Measurements from ENCODE around the gene COL4A2. TPM values are rescaled to one million over a fixed set of nuclear protein-coding genes. Genes with fewer than 3 reads are reported as not detected.
A peak's percentile ranks its signal among the peaks of the same experiment; 100 is the strongest.
"Not testable (repeated sequence)": the region's sequence is repeated elsewhere in the genome, so short reads cannot be mapped to it uniquely, and the experiment has no call there.

The COL4A2 gene
- total RNA-seq, 4 donors from 2014 or later: 56.6 to 139 (median 89.1) TPM

DNA sequence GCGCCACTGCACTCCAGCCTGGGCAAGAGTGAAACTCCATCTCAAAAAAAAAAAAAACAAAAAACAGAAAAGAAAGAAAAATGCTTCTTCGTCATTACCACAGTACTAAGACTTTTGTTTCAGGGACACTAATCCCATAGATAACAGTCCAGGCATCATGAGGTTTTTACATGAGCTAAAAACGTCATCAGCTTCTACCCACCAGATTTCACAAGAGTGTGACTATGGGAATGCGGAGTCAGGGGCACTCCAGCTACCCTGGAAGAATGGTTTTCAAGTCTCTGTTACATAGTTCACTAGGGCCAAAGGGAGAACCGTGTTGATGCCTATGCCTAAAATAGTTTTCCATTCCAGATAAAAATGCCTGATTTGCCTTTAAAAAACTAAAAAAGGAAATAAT, 221.3 kb downstream of the COL4A2 start:
- Histone ChIP-seq H3K4me1 (peaks cover 7 to 55% (median 16%) of the 10 kb centered on the region in 4 donors), H3K36me3 (peaks cover 0 to 6% (median 0%) of the 10 kb centered on the region in 3 donors), H3K27ac (peak overlapping the region in 3 of 4 donors; percentile 67 to 93 (median 83)), H3K4me3 (no peak overlapping the region), H3K9me3 (no peaks in the 10 kb centered on the region), H3K27me3 (no peaks in the 10 kb centered on the region)
- DNase-seq: no peak
- TF ChIP-seq, protein P1, sequence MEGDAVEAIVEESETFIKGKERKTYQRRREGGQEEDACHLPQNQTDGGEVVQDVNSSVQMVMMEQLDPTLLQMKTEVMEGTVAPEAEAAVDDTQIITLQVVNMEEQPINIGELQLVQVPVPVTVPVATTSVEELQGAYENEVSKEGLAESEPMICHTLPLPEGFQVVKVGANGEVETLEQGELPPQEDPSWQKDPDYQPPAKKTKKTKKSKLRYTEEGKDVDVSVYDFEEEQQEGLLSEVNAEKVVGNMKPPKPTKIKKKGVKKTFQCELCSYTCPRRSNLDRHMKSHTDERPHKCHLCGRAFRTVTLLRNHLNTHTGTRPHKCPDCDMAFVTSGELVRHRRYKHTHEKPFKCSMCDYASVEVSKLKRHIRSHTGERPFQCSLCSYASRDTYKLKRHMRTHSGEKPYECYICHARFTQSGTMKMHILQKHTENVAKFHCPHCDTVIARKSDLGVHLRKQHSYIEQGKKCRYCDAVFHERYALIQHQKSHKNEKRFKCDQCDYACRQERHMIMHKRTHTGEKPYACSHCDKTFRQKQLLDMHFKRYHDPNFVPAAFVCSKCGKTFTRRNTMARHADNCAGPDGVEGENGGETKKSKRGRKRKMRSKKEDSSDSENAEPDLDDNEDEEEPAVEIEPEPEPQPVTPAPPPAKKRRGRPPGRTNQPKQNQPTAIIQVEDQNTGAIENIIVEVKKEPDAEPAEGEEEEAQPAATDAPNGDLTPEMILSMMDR (IDR thresholded peaks at IDR 0.05): no peak
- no peak for TF ChIP-seq POLR2A (IDR thresholded peaks at IDR 0.05)

DNA sequence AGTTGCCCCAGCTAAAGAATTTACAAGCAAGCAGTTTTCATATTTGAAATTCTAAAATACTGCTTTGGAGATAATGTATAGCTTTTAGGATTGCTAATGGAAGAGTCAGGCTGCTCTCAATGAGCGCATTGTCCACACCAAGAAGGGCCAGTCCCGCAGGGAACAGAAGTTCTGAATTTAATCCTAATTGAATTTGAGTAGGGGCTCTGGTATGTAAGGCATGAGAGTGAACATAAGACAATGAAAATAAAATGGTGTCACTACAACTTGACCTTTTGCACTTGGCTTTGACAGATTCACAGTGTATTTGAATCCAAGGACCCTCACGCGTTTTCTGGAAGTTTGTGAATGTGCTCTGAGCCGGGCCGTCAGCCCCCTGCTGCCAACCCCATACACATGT, 221.8 kb downstream of the COL4A2 start:
- H3K36me3 ChIP-seq: peaks cover 0 to under 1% (median 0%) of the 10 kb centered on the region in 3 donors
- no peak for TF ChIP-seq POLR2A (IDR thresholded peaks at IDR 0.05)
- TF ChIP-seq, protein P1 (IDR thresholded peaks at IDR 0.05): no peak
- peaks cover 5 to 50% (median 16%) of the 10 kb centered on the region in 4 donors for H3K4me1 ChIP-seq
- H3K4me3 ChIP-seq: no peak overlapping the region
- H3K9me3 ChIP-seq: no peaks in the 10 kb centered on the region
- DNase-seq: no peak
- peak overlapping the region in 2 of 4 donors; percentile 44 to 83 for H3K27ac ChIP-seq
- no peaks in the 10 kb centered on the region for H3K27me3 ChIP-seq

GRCh38 chr13:110529522-110530311, 222.6 kb downstream of the COL4A2 start:
- Histone ChIP-seq H3K36me3 (no peaks in the 10 kb centered on the region), H3K27ac (peak overlapping the region in 2 of 4 donors; percentile 44 to 83), H3K4me3 (no peak overlapping the region), H3K27me3 (no peaks in the 10 kb centered on the region), H3K9me3 (no peaks in the 10 kb centered on the region), H3K4me1 (peaks cover 4 to 42% (median 14%) of the 10 kb centered on the region in 4 donors)
- no peak for TF ChIP-seq POLR2A (IDR thresholded peaks at IDR 0.05)
- TF ChIP-seq, protein P1 (IDR thresholded peaks at IDR 0.05): no peak
- no peak for DNase-seq

DNA sequence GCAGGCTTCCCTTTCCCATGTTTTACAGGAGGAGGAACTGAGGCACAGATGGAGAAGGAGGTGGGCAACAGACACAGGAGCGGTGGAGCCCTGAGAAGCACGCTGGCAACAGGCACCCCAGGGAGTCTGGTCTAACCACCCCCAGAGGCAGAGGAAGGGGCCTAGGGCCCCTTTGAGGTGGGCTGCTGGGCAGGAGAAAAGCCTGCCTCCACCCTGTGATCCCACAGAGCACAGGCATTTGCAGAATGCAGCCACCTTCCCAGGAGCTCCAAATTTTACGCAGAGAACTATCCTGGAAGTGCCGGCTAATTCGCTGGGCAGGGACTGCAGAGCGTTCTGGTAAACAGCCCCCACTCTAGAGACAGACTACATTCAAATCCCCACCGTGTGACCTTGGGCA, 224.0 kb downstream of the COL4A2 start:
- no peak overlapping the region for H3K4me3 ChIP-seq
- H3K27me3 ChIP-seq: no peaks in the 10 kb centered on the region
- peak overlapping the region in 1 of 4 donors; percentile 17 for H3K27ac ChIP-seq
- DNase-seq: no peak
- no peaks in the 10 kb centered on the region for H3K9me3 ChIP-seq
- H3K36me3 ChIP-seq: peaks cover 0 to 7% (median 0%) of the 10 kb centered on the region in 3 donors
- TF ChIP-seq POLR2A (IDR thresholded peaks at IDR 0.05): no peak
- TF ChIP-seq, protein P1 (IDR thresholded peaks at IDR 0.05): no peak
- peaks cover 0 to 28% (median 5%) of the 10 kb centered on the region in 4 donors for H3K4me1 ChIP-seq

DNA sequence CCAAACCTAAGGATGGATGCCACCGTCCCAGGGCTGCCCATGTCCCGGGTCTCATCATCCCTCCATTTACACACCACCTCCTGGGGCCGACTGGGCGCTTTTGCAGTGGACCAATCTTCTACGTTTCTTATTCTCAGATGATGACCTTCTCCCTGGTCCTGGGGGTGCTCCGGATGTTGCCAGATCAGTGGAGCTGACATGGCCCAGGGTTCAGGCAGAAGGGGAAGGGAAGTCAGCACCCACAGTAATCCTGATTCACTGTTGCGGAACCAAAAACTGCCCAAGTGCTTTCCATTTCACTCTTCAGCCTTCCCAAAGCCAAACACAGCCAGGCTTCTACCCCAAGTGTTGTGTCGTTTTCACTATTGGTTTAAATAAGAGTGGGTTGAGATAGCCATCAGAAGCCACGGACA, 224.6 kb downstream of the COL4A2 start:
- no peak for TF ChIP-seq POLR2A (IDR thresholded peaks at IDR 0.05)
- TF ChIP-seq, protein P1 (IDR thresholded peaks at IDR 0.05): no peak
- H3K36me3 ChIP-seq: peaks cover 0 to 7% (median 0%) of the 10 kb centered on the region in 3 donors
- peak overlapping the region in 2 of 4 donors; percentile 15 to 17 for H3K27ac ChIP-seq

GRCh38 chr13:110532258-110532657, 225.2 kb downstream of the COL4A2 start:
- Histone ChIP-seq H3K27ac (peak overlapping the region in 2 of 4 donors; percentile 15 to 17), H3K4me1 (peaks cover 0 to 17% (median 0%) of the 10 kb centered on the region in 4 donors)
- H3K4me3 ChIP-seq, DNase-seq, H3K36me3 ChIP-seq, H3K9me3 ChIP-seq, H3K27me3 ChIP-seq: not testable (repeated sequence)

More for the DNA sequence above, 224.6 kb downstream of the COL4A2 start:
- Histone ChIP-seq H3K4me3 (no peak overlapping the region), H3K4me1 (peaks cover 0 to 22% (median 3%) of the 10 kb centered on the region in 4 donors), H3K27me3 (no peaks in the 10 kb centered on the region), H3K9me3 (no peaks in the 10 kb centered on the region)
- no peak for DNase-seq
